ENCODE measurements around the gene DSTN.

DNA sequence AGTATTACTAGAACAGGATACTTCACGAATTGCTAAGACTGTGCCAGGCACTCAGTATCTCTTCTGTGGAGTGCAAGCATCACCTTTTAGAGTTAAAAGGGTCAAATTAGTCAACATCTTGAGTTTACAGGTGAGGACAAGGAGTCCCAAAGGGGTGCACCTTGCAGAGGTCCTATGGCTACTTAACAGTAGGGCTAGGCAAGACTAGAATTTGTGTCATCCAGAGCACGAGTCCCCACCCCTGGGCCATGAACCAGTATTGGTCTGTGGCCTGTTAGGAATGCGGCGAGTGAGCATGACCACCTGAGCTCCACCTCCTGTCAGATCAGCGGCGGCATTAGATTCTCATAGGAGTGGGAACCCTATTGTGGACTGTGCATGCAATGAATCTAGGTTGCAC, 10.5 kb upstream of the DSTN start:
- TF ChIP-seq CTCF (conservative IDR thresholded peaks at IDR 0.05) (no peak), ZFX (IDR thresholded peaks at IDR 0.05) (no peak)
